Embryonic facial prominence (tissue), 1 donor: ENCODE data around the gene APOD.
"Not testable (repeated sequence)": the region's sequence is repeated elsewhere in the genome, so short reads cannot be mapped to it uniquely, and the experiment has no call there.

ENCODE experiments used
- DNase-seq: peaks from one replicate; pipeline ENCODE4 v3.0.0-alpha.2; 2016; ENCODE audit errors: extremely low spot score

The APOD gene

DNA sequence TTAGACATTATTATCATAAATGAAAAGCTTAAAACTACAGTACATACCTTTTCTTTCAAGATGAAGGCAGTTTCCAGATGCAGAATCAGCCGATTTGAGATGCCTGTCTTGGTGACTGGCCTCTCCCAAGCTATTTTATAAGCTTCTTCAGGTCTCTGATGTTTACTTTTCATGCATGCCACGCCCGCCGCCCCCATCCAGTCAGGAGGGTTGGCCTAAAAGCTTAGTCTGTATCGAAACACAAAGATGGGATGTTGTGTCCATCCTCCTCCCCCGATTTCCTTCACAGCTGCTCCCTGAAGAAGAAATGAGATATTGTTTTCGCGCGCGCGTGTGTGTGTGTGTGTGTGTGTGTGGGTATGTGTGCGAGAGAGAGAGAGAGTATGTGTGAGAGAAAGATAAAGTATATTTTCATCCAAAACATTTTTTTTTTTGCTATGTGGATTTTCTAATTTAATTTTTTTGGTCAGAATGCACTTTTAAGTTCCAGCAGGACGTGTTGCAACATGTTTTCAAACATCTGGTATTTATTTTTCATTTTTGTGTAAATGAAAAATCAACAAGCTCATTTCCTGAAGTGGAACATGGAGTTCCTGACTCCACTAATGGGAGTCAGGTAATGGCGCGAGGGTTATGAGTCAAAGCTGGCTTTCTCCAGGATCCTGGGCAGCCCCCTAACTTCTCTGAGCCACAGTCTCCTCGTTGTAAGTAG is at the start of gene APOD:
Gene APOD (minus strand): TSS at position 110 of the 712 bp plus-strand sequence. CDS start 4,479 bp downstream, outside the sequence.
- no peak for DNase-seq

GRCh38 chr3:195633351-195633750 is 49.6 kb upstream of the APOD start:
- DNase-seq, result not testable (repeated sequence)

GRCh38 chr3:195632501-195633185 is 48.9 kb upstream of the APOD start:
- not testable (repeated sequence) for DNase-seq

GRCh38 chr3:195632046-195632445 is 48.3 kb upstream of the APOD start:
- not testable (repeated sequence) for DNase-seq

GRCh38 chr3:195630938-195631495 is 47.3 kb upstream of the APOD start:
- not testable (repeated sequence) for DNase-seq

- DNase-seq, result not testable (repeated sequence)
Observed at GRCh38 chr3:195630086-195630917, 46.6 kb upstream of the APOD start.

DNA sequence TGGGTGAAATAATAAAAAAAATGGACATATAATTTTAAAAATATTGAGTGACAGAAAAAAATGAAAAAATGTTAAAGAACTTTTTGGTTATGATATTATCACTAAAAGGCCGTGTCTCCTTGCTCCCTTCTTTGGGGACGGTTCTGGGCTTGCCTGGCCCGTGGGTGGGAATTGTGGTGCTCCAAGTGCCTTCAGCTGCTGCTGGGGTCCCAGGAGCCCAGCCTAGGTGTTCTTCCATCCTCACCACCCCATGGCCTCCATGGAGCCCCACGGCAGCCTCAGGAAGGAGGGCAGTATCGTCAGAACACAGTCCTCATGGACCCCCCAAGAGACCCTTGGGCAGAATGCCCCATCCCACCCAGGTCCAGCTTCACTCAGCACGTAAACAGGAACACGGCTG is 45.9 kb upstream of the APOD start:
- not testable (repeated sequence) for DNase-seq

DNA sequence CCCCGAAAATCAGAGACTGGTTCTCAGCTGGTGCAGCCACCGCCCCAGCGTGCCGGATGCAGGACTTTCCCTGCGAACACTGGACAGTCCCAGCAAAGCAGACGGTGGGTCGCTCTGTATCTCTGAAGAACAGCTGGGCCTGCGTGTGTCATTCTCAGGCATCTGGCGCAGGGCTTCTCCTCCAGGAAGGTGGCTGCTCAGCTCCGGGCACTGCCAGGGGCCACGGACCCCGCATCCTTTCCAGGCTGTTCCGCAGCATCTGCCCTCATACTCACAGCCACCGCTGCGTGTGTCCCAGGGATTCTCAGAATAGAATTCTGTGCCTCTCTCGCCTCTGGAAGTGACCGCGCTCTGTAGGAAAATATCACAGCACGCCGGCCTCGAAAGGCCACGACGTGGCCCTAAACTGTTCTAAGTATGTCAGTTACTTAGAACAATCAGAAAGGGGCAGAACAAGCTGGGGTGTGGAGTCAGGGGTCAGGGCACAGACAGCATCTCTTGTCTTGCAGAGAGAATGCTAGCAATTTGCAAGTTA is 44.7 kb upstream of the APOD start:
- DNase-seq, result not testable (repeated sequence)

GRCh38 chr3:195627515-195628385 is 44.0 kb upstream of the APOD start:
- not testable (repeated sequence) for DNase-seq

GRCh38 chr3:195624603-195625560 is 41.1 kb upstream of the APOD start:
- DNase-seq, result not testable (repeated sequence)

GRCh38 chr3:195624171-195624570 is 40.4 kb upstream of the APOD start:
- DNase-seq, result not testable (repeated sequence)

DNA sequence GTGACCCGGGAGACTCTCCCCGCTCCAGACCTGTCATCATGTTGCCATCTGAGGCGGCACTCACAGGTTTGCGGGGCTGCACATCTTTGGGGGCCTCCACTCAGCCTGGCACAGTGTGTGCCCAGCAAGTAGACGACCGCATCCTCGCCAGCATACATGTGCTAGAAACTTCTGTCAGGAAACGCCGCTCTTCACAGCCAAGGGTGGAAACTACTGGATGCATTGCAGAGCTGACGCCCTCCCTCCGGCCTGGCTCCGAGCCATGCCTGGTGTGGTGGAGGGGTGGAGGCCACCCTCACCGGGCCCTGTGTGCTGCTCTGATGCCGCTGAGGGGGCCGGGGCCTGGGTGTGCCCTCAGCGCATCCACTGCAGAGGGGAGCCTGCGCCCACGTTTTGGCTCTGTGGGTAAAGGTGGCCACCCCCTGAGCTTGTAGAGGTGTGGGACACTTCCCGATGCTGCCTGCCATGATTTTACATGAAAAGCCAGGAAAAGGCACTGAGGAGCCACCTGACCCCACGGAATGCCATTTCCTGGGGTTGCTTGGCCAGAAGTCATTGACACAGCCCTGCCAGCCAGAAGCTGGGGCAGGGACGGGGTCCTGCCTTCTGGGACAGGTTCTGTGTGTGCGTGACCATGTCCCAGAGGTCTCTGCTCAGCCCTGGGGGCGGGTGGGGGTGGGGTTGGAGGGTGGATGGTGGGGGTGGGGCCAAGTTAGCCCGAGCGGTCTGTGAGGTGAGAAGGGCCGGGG is 39.7 kb upstream of the APOD start:
- DNase-seq, result not testable (repeated sequence)

- not testable (repeated sequence) for DNase-seq
Observed at GRCh38 chr3:195622523-195623170, 38.9 kb upstream of the APOD start.

GRCh38 chr3:195622012-195622411 is 38.3 kb upstream of the APOD start:
- not testable (repeated sequence) for DNase-seq

GRCh38 chr3:195621095-195621494 is 37.4 kb upstream of the APOD start:
- DNase-seq, result not testable (repeated sequence)

DNA sequence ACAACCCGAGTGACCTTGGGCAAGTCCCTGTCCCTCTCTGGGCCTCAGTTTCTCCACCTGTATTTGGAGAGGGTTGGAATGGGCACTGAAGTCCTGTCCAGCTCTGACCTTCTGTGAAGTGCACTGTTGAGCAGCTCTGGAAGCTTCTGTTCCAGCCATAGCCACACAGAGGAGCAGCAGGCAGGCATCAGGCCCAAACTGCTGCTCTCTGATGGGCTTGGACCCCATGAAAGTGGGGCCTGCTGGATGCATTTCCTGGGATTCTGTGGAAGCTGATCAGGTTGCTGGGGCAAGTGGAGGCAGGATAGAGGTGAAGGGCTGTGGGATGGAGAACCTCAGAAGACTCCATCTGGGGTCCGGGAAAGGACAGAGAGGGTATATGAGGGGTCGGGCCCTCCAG is 36.7 kb upstream of the APOD start:
- DNase-seq, result not testable (repeated sequence)

- not testable (repeated sequence) for DNase-seq
Observed at GRCh38 chr3:195619591-195620369, 36.0 kb upstream of the APOD start.
